Lower lobe of right lung (tissue), 2 donors: ENCODE results near the gene SLPI. TPM values are rescaled to one million over a fixed set of nuclear protein-coding genes. Genes with fewer than 3 reads are reported as not detected.

Experiments
- ATAC-seq, 2 donors: fragments of 200-7000 bp; cut with Tn5 transposase; one replicate each; pipeline ENCODE4 v1.9.1; 2020 to 2022; ENCODE audit warnings: mild to moderate bottlenecking in 2 of 2, moderate library complexity in 2 of 2
- DNase-seq: peaks from one replicate; pipeline ENCODE4 v3.0.0-alpha.2; 2020
- H3K27ac ChIP-seq: fragments of 200-600 bp; one replicate; pipeline ENCODE4 v1.8.0; 2022
- H3K27me3 ChIP-seq: fragments of 200-600 bp; one replicate; pipeline ENCODE4 v1.8.0; 2022; ENCODE audit warnings: low read depth
- H3K36me3 ChIP-seq: fragments of 200-600 bp; one replicate; pipeline ENCODE4 v1.8.0; 2022; ENCODE audit warnings: mild to moderate bottlenecking
- H3K4me1 ChIP-seq: fragments of 200-600 bp; one replicate; pipeline ENCODE4 v1.8.0; 2022
- H3K4me3 ChIP-seq: fragments of 200-600 bp; one replicate; pipeline ENCODE4 v1.8.0; 2022; ENCODE audit warnings: mild to moderate bottlenecking
- H3K9me3 ChIP-seq: fragments of 200-600 bp; one replicate; pipeline ENCODE4 v1.8.0; 2022
- intact Hi-C: fragments of 100-400 bp; cut with DNase I; formaldehyde crosslinking; loops from one replicate; pipeline ENCODE4 v1.11.0; 2022
- total RNA-seq: library from RNA; stranded (reverse); fragmentation: NEBNext Ultra II Directional; extraction: Animal tissue kit (Norgen Biotek cat#: 25700); gene quantifications from one replicate; pipeline ENCODE4 v1.2.1, GENCODE V29; 2021
- TF ChIP-seq, protein P1 (sequence below): fragments of 200-600 bp; IDR thresholded peaks from one replicate; pipeline ENCODE4 v1.8.0; 2022; ENCODE audit warnings: antibody characterized with exemption, mild to moderate bottlenecking
- donor health status: DM: no; HTN: yes; CAD: no; lungs with severe emphysema.

Gene SLPI
- total RNA-seq, 1 donor from 2014 or later: 1,714 TPM

DNA sequence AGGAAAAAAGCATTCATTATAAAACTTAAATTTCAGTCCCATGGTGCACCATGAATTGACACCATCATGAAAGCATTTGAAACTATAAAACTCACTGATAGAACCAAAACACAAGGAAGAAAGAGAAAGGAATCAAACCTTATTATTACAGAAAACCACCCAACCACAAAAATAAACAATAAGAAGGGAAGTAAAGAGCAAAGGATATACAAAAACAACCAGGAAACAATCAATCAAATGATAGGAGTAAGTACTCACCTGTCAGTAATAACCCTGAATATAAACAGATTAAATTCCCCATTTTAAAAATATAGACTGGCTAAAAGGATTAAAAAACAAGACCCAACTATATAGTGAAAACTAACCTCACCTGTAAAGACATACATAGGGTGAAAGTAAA is 5.8 kb downstream of the SLPI start:
- TF ChIP-seq, protein P1, sequence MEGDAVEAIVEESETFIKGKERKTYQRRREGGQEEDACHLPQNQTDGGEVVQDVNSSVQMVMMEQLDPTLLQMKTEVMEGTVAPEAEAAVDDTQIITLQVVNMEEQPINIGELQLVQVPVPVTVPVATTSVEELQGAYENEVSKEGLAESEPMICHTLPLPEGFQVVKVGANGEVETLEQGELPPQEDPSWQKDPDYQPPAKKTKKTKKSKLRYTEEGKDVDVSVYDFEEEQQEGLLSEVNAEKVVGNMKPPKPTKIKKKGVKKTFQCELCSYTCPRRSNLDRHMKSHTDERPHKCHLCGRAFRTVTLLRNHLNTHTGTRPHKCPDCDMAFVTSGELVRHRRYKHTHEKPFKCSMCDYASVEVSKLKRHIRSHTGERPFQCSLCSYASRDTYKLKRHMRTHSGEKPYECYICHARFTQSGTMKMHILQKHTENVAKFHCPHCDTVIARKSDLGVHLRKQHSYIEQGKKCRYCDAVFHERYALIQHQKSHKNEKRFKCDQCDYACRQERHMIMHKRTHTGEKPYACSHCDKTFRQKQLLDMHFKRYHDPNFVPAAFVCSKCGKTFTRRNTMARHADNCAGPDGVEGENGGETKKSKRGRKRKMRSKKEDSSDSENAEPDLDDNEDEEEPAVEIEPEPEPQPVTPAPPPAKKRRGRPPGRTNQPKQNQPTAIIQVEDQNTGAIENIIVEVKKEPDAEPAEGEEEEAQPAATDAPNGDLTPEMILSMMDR: no peak
- ATAC-seq: no peak
- Histone ChIP-seq H3K4me1 (peaks cover 19% of the 10 kb centered on the region), H3K9me3 (no peaks in the 10 kb centered on the region), H3K4me3 (no peak overlapping the region), H3K27ac (no peak overlapping the region), H3K36me3 (no peaks in the 10 kb centered on the region), H3K27me3 (peaks cover 6% of the 10 kb centered on the region)
- intact Hi-C loops: no loop called here
- DNase-seq: no peak

DNA sequence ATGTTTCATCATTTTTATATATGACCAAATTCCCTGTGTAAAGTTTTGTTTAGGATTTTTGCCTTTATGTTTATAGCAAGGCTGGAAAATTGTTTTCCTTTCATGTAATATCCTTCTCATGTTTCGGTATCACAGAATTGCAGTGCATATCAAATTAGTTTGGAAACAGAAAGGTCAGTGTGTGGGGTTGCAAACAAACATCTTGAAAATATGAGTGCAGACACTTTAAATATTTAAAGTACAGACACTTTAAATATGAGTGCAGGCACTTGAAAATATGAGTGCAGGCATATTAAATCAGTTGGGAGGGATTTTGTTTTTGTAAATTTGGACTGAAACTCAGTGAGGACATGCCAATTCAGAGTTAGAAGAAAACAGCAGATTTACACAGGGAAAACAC is 6.5 kb downstream of the SLPI start:
- no peak for DNase-seq
- peak; percentile 66 to 85 for ATAC-seq
- intact Hi-C loops: no loop called here

DNA sequence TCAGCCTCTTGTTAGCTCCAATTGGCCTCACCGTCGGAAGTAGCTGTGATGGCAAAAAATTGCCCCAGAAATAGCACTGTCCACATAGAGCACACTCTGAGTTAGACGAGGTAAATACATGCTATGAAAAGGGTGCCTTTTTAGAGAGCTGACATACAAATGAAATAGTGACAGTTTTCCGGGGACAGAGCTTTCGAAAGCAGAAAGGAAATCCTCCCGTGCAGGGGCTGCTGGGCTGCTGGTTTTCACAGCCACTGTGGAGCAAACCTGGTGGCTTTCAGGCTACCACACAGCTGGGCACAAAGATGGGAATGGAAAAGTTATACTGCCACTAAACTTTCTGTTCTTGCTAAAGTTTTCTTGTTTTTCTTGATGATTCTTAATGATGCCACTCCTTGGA is 8.3 kb downstream of the SLPI start:
- Histone ChIP-seq H3K27ac (no peak overlapping the region), H3K4me1 (peaks cover 22% of the 10 kb centered on the region), H3K4me3 (no peak overlapping the region), H3K36me3 (no peaks in the 10 kb centered on the region), H3K27me3 (peaks cover 6% of the 10 kb centered on the region), H3K9me3 (no peaks in the 10 kb centered on the region)
- ATAC-seq (no peak), DNase-seq (no peak)
- TF ChIP-seq, protein P1: no peak
- intact Hi-C loops: no loop called here

More for the DNA sequence above, 6.5 kb downstream of the SLPI start:
- Histone ChIP-seq H3K36me3 (no peaks in the 10 kb centered on the region), H3K27me3 (peaks cover 6% of the 10 kb centered on the region), H3K4me1 (peaks cover 22% of the 10 kb centered on the region), H3K9me3 (no peaks in the 10 kb centered on the region), H3K27ac (no peak overlapping the region), H3K4me3 (no peak overlapping the region)
- TF ChIP-seq, protein P1: no peak

DNA sequence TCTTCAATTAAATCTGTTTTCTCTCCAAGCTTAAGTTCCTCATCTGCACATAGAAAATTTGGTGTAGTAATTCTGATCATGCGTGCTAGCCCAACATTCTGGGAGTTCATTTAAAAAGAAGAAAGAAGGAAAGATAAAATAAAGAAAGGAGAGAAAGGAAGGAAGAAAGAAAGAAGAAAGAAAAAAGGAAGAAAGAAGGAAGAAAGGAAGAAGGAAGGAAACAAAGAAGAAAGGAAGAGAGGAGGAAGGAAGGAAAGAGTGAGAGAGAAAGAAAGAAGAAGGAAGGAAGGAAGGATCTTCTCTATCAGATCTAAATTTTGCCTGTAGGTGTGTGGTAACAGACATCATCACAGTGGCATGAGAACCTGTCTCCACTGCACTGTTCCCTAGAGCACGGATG is 16.2 kb downstream of the SLPI start:
- no peak for ATAC-seq
- TF ChIP-seq, protein P1: no peak

DNA sequence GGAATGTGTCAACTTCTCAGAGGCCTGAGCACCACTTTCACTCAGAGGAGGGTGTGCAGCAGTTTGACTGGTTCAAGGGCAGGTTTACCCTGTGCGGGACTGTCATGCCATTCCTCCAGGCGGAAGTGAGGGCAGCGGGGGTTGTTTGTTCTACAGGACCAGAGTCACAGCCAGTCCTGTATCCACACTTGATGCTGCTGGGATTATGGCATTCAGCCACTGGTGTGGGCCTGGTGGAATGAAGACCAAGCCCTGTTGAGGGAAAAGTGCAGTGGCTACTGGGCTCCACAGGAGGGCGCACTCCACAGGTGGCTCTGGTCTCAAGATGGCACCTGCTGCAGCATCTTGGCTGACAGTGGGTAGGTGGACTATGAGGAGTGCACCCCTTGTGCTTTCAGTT is 18.4 kb downstream of the SLPI start:
- Histone ChIP-seq H3K4me3 (no peak overlapping the region), H3K9me3 (peaks cover 9% of the 10 kb centered on the region), H3K36me3 (no peaks in the 10 kb centered on the region), H3K27me3 (peaks cover 8% of the 10 kb centered on the region), H3K4me1 (no peaks in the 10 kb centered on the region), H3K27ac (no peak overlapping the region)
- intact Hi-C loops: no loop called here
- DNase-seq: peak; percentile 78
- TF ChIP-seq, protein P1: peak; percentile 49
- peak; percentile 85 to 94 for ATAC-seq

More for the DNA sequence above, 16.2 kb downstream of the SLPI start:
- H3K27ac ChIP-seq: no peak overlapping the region
- H3K4me1 ChIP-seq: peaks cover 1% of the 10 kb centered on the region
- DNase-seq: no peak
- peaks cover 9% of the 10 kb centered on the region for H3K9me3 ChIP-seq
- intact Hi-C loops: no loop called here
- no peaks in the 10 kb centered on the region for H3K36me3 ChIP-seq
- H3K27me3 ChIP-seq: peaks cover 8% of the 10 kb centered on the region
- H3K4me3 ChIP-seq: no peak overlapping the region

DNA sequence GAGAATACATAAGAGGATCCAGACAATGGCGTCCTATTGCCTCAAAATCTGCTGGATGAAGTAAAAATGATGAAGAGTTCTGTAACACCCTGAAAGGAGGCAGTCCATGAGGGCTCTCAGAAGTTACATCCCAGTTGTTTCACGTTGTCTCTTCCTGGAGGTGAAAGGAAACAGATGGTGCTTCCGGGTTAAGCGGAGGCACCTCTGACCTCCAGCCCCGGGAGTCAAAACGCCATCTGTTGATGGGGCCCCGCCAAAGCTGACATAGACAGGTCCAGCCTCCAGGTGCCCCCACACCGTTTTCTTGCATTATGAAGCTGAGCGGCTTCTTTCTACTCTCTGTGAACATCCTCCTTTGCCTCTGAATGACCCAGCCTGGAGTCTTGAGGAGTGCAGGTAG is 23.7 kb downstream of the SLPI start:
- Histone ChIP-seq H3K4me1 (no peaks in the 10 kb centered on the region), H3K27ac (no peak overlapping the region), H3K9me3 (peaks cover 9% of the 10 kb centered on the region), H3K36me3 (no peaks in the 10 kb centered on the region), H3K4me3 (no peak overlapping the region), H3K27me3 (peaks cover 3% of the 10 kb centered on the region)
- TF ChIP-seq, protein P1: no peak
- DNase-seq (no peak), ATAC-seq (no peak)
- intact Hi-C loops: no loop called here
